ENCODE results near the gene ITGB8. TPM values are rescaled to one million over a fixed set of nuclear protein-coding genes. Genes with fewer than 3 reads are reported as not detected.

Gene ITGB8
- total RNA-seq, 2 donors from 2014 or later = 6.5 to 7.6 TPM

DNA sequence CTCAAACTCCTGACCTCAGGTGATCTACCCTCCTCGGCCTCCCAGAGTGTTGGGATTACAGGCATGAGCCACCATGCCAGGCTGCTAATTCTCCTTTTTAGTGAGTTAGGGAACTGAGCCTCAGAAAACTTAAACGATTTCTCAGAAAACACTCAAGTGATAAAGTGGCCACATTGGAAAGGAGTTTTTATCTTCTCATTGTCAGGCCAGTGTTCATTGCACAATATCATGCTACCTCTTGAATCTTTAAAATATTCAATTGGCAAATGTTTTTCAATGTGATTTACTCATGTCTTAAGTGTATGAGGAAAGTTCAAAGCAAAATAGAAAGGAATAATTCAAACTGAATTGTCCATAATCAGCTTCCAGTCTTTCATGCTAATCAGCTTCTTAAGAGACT lies 80.7 kb downstream of the ITGB8 start:
- DNase-seq = no peak
- H3K4me1 ChIP-seq (ENCODE audit: control insufficient read depth, insufficient read depth, low read length) = peaks cover 8% of the 10 kb centered on the region
- no peaks in the 10 kb centered on the region for H3K36me3 ChIP-seq (ENCODE audit: control insufficient read depth, insufficient read depth, low read length)
- Mint-ChIP-seq H3K9me3 (no peaks in the 10 kb centered on the region), H3K27me3 (ENCODE audit: insufficient read depth) (no peaks in the 10 kb centered on the region), H3K4me3 (no peak overlapping the region), H3K27ac (no peak overlapping the region), H3K4me1 (peaks cover 17% of the 10 kb centered on the region), H3K36me3 (ENCODE audit: low read depth) (peaks cover 11% of the 10 kb centered on the region)
- TF ChIP-seq, protein P1, sequence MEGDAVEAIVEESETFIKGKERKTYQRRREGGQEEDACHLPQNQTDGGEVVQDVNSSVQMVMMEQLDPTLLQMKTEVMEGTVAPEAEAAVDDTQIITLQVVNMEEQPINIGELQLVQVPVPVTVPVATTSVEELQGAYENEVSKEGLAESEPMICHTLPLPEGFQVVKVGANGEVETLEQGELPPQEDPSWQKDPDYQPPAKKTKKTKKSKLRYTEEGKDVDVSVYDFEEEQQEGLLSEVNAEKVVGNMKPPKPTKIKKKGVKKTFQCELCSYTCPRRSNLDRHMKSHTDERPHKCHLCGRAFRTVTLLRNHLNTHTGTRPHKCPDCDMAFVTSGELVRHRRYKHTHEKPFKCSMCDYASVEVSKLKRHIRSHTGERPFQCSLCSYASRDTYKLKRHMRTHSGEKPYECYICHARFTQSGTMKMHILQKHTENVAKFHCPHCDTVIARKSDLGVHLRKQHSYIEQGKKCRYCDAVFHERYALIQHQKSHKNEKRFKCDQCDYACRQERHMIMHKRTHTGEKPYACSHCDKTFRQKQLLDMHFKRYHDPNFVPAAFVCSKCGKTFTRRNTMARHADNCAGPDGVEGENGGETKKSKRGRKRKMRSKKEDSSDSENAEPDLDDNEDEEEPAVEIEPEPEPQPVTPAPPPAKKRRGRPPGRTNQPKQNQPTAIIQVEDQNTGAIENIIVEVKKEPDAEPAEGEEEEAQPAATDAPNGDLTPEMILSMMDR (conservative IDR thresholded peaks at IDR 0.05) = no peak
- H3K9me3 ChIP-seq (ENCODE audit: control insufficient read depth, low read length) = peaks cover 6% of the 10 kb centered on the region
- WGBS, 2 experiments (ENCODE audit: insufficient coverage in 1 of 2, insufficient read length in 1 of 2) = 92 to 94% methylated on average over 2 of the region's 2 CpGs
- H3K9ac ChIP-seq (ENCODE audit: extremely low read depth, low read length, poor library complexity, severe bottlenecking) = no peak overlapping the region
- no peaks in the 10 kb centered on the region for H3K27me3 ChIP-seq (ENCODE audit: control insufficient read depth, insufficient read depth, low read length, poor library complexity, severe bottlenecking)
- H3K27ac ChIP-seq (ENCODE audit: low read depth, low read length) = no peak overlapping the region
- H3K4me3 ChIP-seq (ENCODE audit: low read length) = no peak overlapping the region

DNA sequence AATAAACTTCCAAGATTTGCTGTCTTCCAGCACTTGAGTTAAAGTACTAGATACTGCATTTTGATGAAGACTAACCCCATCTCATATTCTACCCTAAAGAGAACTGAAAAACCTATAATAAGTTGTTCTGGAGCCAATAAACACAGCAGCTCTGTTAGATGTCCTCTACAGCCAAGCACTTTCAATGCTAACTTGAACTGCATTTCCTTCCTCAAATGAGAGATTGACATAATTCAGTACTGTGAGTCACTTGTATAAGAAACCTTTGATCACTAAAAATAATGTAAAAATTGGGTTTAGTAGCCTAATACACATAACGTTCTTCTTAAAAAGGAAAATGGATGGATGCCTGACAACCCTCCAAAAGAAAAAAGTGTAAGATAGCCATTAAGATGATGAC lies 81.3 kb downstream of the ITGB8 start:
- H3K27ac Mint-ChIP-seq = no peak overlapping the region
- Histone ChIP-seq H3K36me3 (ENCODE audit: control insufficient read depth, insufficient read depth, low read length) (no peaks in the 10 kb centered on the region), H3K27ac (ENCODE audit: low read depth, low read length) (no peak overlapping the region), H3K9me3 (ENCODE audit: control insufficient read depth, low read length) (peaks cover 6% of the 10 kb centered on the region), H3K4me1 (ENCODE audit: control insufficient read depth, insufficient read depth, low read length) (peaks cover 8% of the 10 kb centered on the region), H3K27me3 (ENCODE audit: control insufficient read depth, insufficient read depth, low read length, poor library complexity, severe bottlenecking) (no peaks in the 10 kb centered on the region), H3K4me3 (ENCODE audit: low read length) (no peak overlapping the region), H3K9ac (ENCODE audit: extremely low read depth, low read length, poor library complexity, severe bottlenecking) (no peak overlapping the region)
- WGBS, 2 experiments (ENCODE audit: insufficient coverage in 1 of 2, insufficient read length in 1 of 2) = 83 to 100% methylated on average over 1 of the region's 1 CpG
- H3K36me3 Mint-ChIP-seq (ENCODE audit: low read depth) = peaks cover 10% of the 10 kb centered on the region
- H3K27me3 Mint-ChIP-seq (ENCODE audit: insufficient read depth) = no peaks in the 10 kb centered on the region
- H3K4me3 Mint-ChIP-seq = no peak overlapping the region
- DNase-seq = no peak
- H3K4me1 Mint-ChIP-seq = peaks cover 17% of the 10 kb centered on the region
- no peaks in the 10 kb centered on the region for H3K9me3 Mint-ChIP-seq
- TF ChIP-seq, protein P1 (conservative IDR thresholded peaks at IDR 0.05) = no peak

DNA sequence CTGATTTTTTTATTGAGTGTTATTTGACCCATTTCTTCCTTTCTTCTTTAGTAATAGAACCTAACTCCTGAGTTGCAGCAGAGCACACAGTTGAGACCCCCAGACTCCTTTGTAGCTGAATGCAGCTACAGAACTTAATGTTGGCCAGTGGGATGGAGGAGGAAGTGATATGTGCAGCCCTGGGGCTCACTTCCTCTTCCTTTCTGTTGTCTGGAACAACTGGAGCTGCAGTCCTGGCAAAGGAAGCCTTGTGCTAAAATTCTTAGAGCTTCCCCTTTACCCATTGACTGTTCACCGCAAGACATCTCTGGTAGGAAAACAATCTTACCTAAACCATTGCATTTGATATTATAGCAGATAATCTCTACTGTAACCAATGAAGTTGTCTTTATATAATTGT lies 86.6 kb downstream of the ITGB8 start:
- Histone ChIP-seq H3K4me1 (ENCODE audit: control insufficient read depth, insufficient read depth, low read length) (no peaks in the 10 kb centered on the region), H3K27ac (ENCODE audit: low read depth, low read length) (no peak overlapping the region), H3K36me3 (ENCODE audit: control insufficient read depth, insufficient read depth, low read length) (no peaks in the 10 kb centered on the region), H3K9ac (ENCODE audit: extremely low read depth, low read length, poor library complexity, severe bottlenecking) (no peak overlapping the region), H3K4me3 (ENCODE audit: low read length) (no peak overlapping the region), H3K27me3 (ENCODE audit: control insufficient read depth, insufficient read depth, low read length, poor library complexity, severe bottlenecking) (no peaks in the 10 kb centered on the region), H3K9me3 (ENCODE audit: control insufficient read depth, low read length) (peaks cover 6% of the 10 kb centered on the region)
- 100% methylated on average over 1 of the region's 1 CpG; no CpG with 5 or more reads in 1 of the 2 experiments for WGBS, 2 experiments (ENCODE audit: insufficient coverage in 1 of 2, insufficient read length in 1 of 2)
- Mint-ChIP-seq H3K36me3 (ENCODE audit: low read depth) (peaks cover 7% of the 10 kb centered on the region), H3K4me1 (no peaks in the 10 kb centered on the region), H3K27me3 (ENCODE audit: insufficient read depth) (no peaks in the 10 kb centered on the region), H3K4me3 (no peak overlapping the region), H3K9me3 (no peaks in the 10 kb centered on the region), H3K27ac (no peak overlapping the region)
- TF ChIP-seq, protein P1 (conservative IDR thresholded peaks at IDR 0.05) = no peak
- DNase-seq = no peak
